T-helper 9 cell (primary cell): ENCODE measurements around the gene SLC35E3.

Experiments
- DNase-seq: peaks from one replicate; pipeline ENCODE4 v3.0.0-alpha.2; 2020
- total RNA-seq, 2 donors: gene quantifications; one replicate each; lab custom pipeline; 2026; lab: John Stamatoyannopoulos, UW

The SLC35E3 gene
- 9.2 to 15.0 reads per million in 2 donors for total RNA-seq

- peak; percentile 86 for DNase-seq
Observed at GRCh38 chr12:68745904-68746571, at the start of gene SLC35E3. TSS of gene SLC35E3 (plus strand) at chr12:68746176. CDS start at chr12:68746378, 202 bp downstream.

GRCh38 chr12:68699486-68699885 lies 46.5 kb upstream of the SLC35E3 start:
- DNase-seq: no peak

GRCh38 chr12:68727776-68728175 lies 18.2 kb upstream of the SLC35E3 start:
- DNase-seq: no peak

GRCh38 chr12:68733661-68734071 lies 12.3 kb upstream of the SLC35E3 start:
- no peak for DNase-seq

- DNase-seq: no peak
Observed at GRCh38 chr12:68739891-68740290, 6.1 kb upstream of the SLC35E3 start.

- DNase-seq: no peak
Observed at GRCh38 chr12:68743356-68743755, 2.6 kb upstream of the SLC35E3 start.

GRCh38 chr12:68745376-68745903 lies 536 bp upstream of the SLC35E3 start:
- DNase-seq: no peak

GRCh38 chr12:68746572-68747180 lies 700 bp downstream of the SLC35E3 start:
- DNase-seq: peak; percentile 15

- DNase-seq: no peak
Observed at GRCh38 chr12:68749443-68749842, 3.5 kb downstream of the SLC35E3 start.

- no peak for DNase-seq
Observed at GRCh38 chr12:68749861-68750260, 3.9 kb downstream of the SLC35E3 start.

GRCh38 chr12:68750506-68750905 lies 4.5 kb downstream of the SLC35E3 start:
- no peak for DNase-seq

- no peak for DNase-seq
Observed at GRCh38 chr12:68755536-68756243, 9.7 kb downstream of the SLC35E3 start.

GRCh38 chr12:68759852-68760251 lies 13.9 kb downstream of the SLC35E3 start:
- no peak for DNase-seq

GRCh38 chr12:68760806-68761441 lies 14.9 kb downstream of the SLC35E3 start:
- DNase-seq: no peak

GRCh38 chr12:68761442-68761812 lies 15.5 kb downstream of the SLC35E3 start:
- no peak for DNase-seq

GRCh38 chr12:68761901-68762630 lies 16.1 kb downstream of the SLC35E3 start:
- DNase-seq: no peak

GRCh38 chr12:68762691-68763090 lies 16.7 kb downstream of the SLC35E3 start:
- DNase-seq: no peak

GRCh38 chr12:68765696-68766095 lies 19.7 kb downstream of the SLC35E3 start:
- DNase-seq: no peak

GRCh38 chr12:68766646-68767045 lies 20.7 kb downstream of the SLC35E3 start:
- no peak for DNase-seq

- DNase-seq: no peak
Observed at GRCh38 chr12:68767191-68767590, 21.2 kb downstream of the SLC35E3 start.

- no peak for DNase-seq
Observed at GRCh38 chr12:68768431-68768939, 22.5 kb downstream of the SLC35E3 start.

- DNase-seq: no peak
Observed at GRCh38 chr12:68769941-68770340, 24.0 kb downstream of the SLC35E3 start.
